SHP77 (cell line): ENCODE measurements around the gene C20orf96.
"Not testable (repeated sequence)": the region's sequence is repeated elsewhere in the genome, so short reads cannot be mapped to it uniquely, and the experiment has no call there.

Source experiments
- DNase-seq, 2 experiments: peaks; one replicate each; lab custom pipeline; 2025; lab: John Stamatoyannopoulos, UW

Gene C20orf96

GRCh38 chr20:237489-237888, 53.1 kb downstream of the C20orf96 start:
- DNase-seq = no peak

DNA sequence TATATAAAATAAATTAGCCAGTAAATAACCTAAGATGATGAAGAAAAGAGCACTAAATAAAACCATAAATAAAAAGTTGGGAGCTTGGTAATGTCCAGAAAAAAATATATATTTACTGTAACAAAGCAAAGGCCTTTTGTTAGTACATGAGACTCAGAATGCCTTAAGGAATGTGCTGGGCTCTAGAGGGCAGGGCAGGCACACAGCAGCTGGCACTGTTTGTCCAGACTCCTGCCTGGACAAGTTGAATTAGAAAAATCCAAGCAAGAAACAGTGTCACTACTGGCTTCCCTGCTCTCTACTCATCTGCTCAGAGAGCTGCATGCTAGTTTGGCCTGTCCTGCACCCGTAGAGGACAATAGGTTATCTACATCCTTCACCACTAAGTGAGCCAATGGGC, 54.7 kb downstream of the C20orf96 start:
- DNase-seq = peak in 1 of 2 experiments; percentile 15

DNA sequence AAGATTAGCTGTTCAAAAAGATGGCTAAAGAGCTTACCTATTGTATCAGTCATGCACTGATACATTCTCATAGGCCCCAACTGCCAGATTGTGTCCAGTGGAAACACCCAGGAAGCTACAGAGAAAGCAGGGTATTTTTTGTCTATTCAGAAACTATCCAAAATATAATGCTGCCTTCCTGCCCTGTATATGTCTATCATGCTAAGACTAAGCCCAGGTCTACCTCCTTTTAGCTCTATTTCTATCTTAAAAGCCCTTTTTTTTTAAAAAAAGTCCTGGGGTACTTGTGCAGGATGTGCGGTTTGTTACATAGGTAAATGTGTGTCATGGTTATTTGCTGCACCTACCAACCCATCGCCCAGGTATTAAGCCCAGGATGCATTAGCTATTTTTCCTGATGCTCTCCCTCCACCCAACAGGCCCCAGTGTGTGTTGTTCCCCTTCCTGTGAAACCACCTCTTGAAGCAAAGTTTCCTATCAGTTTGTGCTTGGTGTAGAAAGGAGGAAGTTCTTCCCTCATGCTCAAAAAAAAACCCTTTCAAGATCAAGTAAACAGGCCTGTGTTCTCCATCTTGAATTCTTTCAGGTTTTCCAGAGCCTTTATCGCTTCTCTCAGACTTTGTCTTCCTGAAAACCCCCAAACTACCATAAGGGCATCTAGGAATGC, 63.0 kb downstream of the C20orf96 start:
- no peak for DNase-seq

DNA sequence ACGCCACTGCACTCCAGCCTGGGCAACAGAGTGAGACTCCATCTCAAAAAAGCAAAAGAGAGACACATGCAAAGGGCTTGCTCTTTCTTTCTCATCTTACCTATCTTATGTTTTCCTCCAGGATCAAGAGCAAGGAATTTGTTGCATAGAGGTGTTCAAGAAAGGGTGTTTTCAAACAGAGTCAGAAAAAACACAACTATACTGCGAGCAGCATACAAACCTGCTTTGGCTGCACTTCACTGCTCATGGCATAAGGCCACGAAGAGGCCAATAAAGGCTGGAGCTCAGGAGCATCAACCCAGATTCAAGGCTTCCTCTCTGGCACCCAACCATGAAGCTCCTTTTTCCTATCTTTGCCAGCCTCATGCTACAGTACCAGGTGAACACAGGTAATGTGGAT, 63.6 kb downstream of the C20orf96 start, which contains the start of gene DEFB129:
Gene DEFB129, plus strand, starts transcription at position 301 of the 400 bp plus-strand sequence. Its CDS starts 31 bp downstream, at position 332.
- DNase-seq = no peak

DNA sequence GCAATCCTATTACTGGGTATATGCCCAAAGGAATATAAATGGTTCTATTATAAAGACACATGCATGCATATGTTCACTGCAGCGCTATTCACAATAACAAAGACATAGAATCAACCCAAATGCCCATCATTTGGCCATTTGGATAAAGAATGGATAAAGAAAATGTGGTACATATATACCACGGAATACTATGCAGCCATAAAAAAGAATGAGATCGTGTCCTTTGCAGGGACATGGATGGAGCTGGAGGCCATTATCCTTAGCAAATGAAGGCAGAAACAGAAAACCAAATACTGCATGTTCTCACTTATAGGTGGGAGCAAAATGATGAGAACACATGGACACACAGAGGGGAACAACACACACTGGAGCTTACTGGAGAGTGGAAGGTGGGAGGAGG, 64.7 kb downstream of the C20orf96 start:
- DNase-seq = not testable (repeated sequence)

- DNase-seq = no peak
Observed at GRCh38 chr20:221258-221830, 69.2 kb downstream of the C20orf96 start.
